MM.1S (cell line): ENCODE data around the gene CEP63.

Source experiments
- CTCF ChIP-seq: fragments of 300-600 bp; sonication (generic); IDR thresholded peaks from 2 replicates; pipeline ENCODE4 v1.5.1; 2016; ENCODE audit warnings: antibody characterized with exemption, low read length, mixed read lengths
- EZH2 ChIP-seq: fragments of 300-600 bp; sonication (generic); optimal IDR thresholded peaks from 2 replicates; pipeline ENCODE3; 2017; ENCODE audit warnings: low read depth, mild to moderate bottlenecking, antibody characterized with exemption, low read length, mixed read lengths
- EZH2phosphoT487 ChIP-seq: fragments of 300-600 bp; sonication (generic); IDR thresholded peaks from 2 replicates; pipeline ENCODE4 v1.6.1; 2018; ENCODE audit warnings: antibody characterized with exemption, low read length

- TF ChIP-seq EZH2: no peak
- TF ChIP-seq EZH2phosphoT487: no peak
- no peak for TF ChIP-seq CTCF
These were observed 23.4 kb upstream of the CEP63 start for GRCh38 chr3:134462331-134462941.
